Cardiac ventricle fibroblast (primary cell): ENCODE data around the gene ATXN7. TPM values are rescaled to one million over a fixed set of nuclear protein-coding genes. Genes with fewer than 3 reads are reported as not detected.

Source experiments
- total RNA-seq: library from RNA; depleted of rRNA; stranded (reverse); fragments of >200 nt; gene quantifications from 2 replicates; pipeline ENCODE4 v1.2.3, GENCODE V29; 2015

ATXN7 gene
- total RNA-seq: 13.4 and 19.7 TPM in 2 replicates

GRCh38 chr3:63863150-63864007 lies at the start of gene ATXN7, which contains the start of gene THOC7:
Gene ATXN7, plus strand, starts transcription at chr3:63863867. Its CDS starts 48,732 bp downstream, at chr3:63912599.
Gene THOC7, minus strand, starts transcription at chr3:63863805. Its CDS starts 15 bp downstream, at chr3:63863790.

GRCh38 chr3:63819151-63819398 lies 44.6 kb upstream of the ATXN7 start, which contains the start of gene C3orf49:
Gene C3orf49, plus strand, starts transcription at chr3:63819299. Its CDS starts 173 bp downstream, at chr3:63819472.

GRCh38 chr3:63911873-63912767 lies 48.5 kb downstream of the ATXN7 start, which contains the start of gene SCAANT1:
Gene SCAANT1, minus strand, starts transcription at chr3:63912383.

GRCh38 chr3:64023187-64023860 lies 159.7 kb downstream of the ATXN7 start, which contains the start of gene PSMD6:
Gene PSMD6, minus strand, starts transcription at chr3:64023494. Its CDS starts 75 bp downstream, at chr3:64023419.

Other genes starting within 250 kb of the ATXN7 start
- not detected in 2 replicates for gene SNTN, start 211.2 kb upstream of the ATXN7 start, total RNA-seq
- gene C3orf49, start 44.6 kb upstream of the ATXN7 start, total RNA-seq: not detected in 2 replicates
- gene THOC7, start 62 bp upstream of the ATXN7 start, total RNA-seq: 41.7 and 63.9 TPM in 2 replicates
- not detected in 2 replicates for gene SCAANT1, start 48.5 kb downstream of the ATXN7 start, total RNA-seq
- 46.8 and 51.5 TPM in 2 replicates for gene PSMD6, start 159.6 kb downstream of the ATXN7 start, total RNA-seq